H9 (cell line): ENCODE data around the gene NKX2-3. TPM values are rescaled to one million over a fixed set of nuclear protein-coding genes. Genes with fewer than 3 reads are reported as not detected.

Experiments
- DNase-seq: peaks from one replicate; pipeline ENCODE4 v3.0.0-alpha.2; 2017
- H2AFZ ChIP-seq: one replicate; pipeline ENCODE4 v1.6.1; 2013; ENCODE audit warnings: mild to moderate bottlenecking, low read length, control low read depth, moderate library complexity
- H2AK5ac ChIP-seq: 2 replicates; pipeline ENCODE4 v1.6.1; 2013; ENCODE audit warnings: low read length, control low read depth, mixed read lengths; ENCODE audit not compliant: insufficient read length
- H2BK120ac ChIP-seq: one replicate; pipeline ENCODE4 v1.6.1; 2013; ENCODE audit warnings: low read depth, mild to moderate bottlenecking, low read length, control low read depth, inconsistent platforms; ENCODE audit not compliant: poor library complexity, severe bottlenecking
- H2BK12ac ChIP-seq: 2 replicates; pipeline ENCODE4 v1.6.1; 2013; ENCODE audit warnings: low read length, control low read depth, mixed read lengths, low read depth; ENCODE audit not compliant: insufficient read length
- H2BK15ac ChIP-seq: 2 replicates; pipeline ENCODE4 v1.6.1; 2013; ENCODE audit warnings: low read depth, low read length, control low read depth
- H2BK20ac ChIP-seq: one replicate; pipeline ENCODE4 v1.6.1; 2013; ENCODE audit warnings: low read depth, mild to moderate bottlenecking, low read length, control low read depth, inconsistent platforms; ENCODE audit not compliant: poor library complexity, severe bottlenecking
- H2BK5ac ChIP-seq: 2 replicates; pipeline ENCODE4 v1.6.1; 2013; ENCODE audit warnings: low read length, control low read depth, mixed read lengths; ENCODE audit not compliant: insufficient read length
- H3K14ac ChIP-seq: 2 replicates; pipeline ENCODE4 v1.6.1; 2013; ENCODE audit warnings: low read length, control low read depth; ENCODE audit not compliant: insufficient read depth
- H3K18ac ChIP-seq: 2 replicates; pipeline ENCODE4 v1.6.1; 2013; ENCODE audit warnings: low read depth, mild to moderate bottlenecking, mixed read lengths, low read length, control low read depth; ENCODE audit not compliant: insufficient read length
- H3K23ac ChIP-seq: 2 replicates; pipeline ENCODE4 v1.6.1; 2013; ENCODE audit warnings: low read length, control low read depth, mixed read lengths, low read depth; ENCODE audit not compliant: insufficient read length
- H3K23me2 ChIP-seq: 2 replicates; pipeline ENCODE4 v1.6.1; 2013; ENCODE audit warnings: low read depth, mild to moderate bottlenecking, mixed read lengths, low read length, control low read depth; ENCODE audit not compliant: insufficient read length, poor library complexity, severe bottlenecking
- H3K27ac ChIP-seq: 2 replicates; pipeline ENCODE4 v1.5.1; 2013; ENCODE audit warnings: low read length, control low read depth, mixed read lengths, low read depth; ENCODE audit not compliant: insufficient read length
- H3K27me3 ChIP-seq: 2 replicates; pipeline ENCODE4 v1.6.1; 2013; ENCODE audit warnings: low read length, control low read depth, inconsistent platforms; ENCODE audit not compliant: insufficient read depth
- H3K4ac ChIP-seq: 2 replicates; pipeline ENCODE4 v1.6.1; 2013; ENCODE audit warnings: low read depth, mild to moderate bottlenecking, control low read depth, inconsistent platforms, low read length, moderate library complexity
- H3K4me1 ChIP-seq: 2 replicates; pipeline ENCODE4 v1.6.1; 2013; ENCODE audit warnings: low read length, control low read depth, inconsistent platforms; ENCODE audit not compliant: insufficient read depth
- H3K4me2 ChIP-seq: 2 replicates; pipeline ENCODE4 v1.6.1; 2013; ENCODE audit warnings: low read length, control low read depth, mixed read lengths; ENCODE audit not compliant: insufficient read length, insufficient read depth
- H3K56ac ChIP-seq: 2 replicates; pipeline ENCODE4 v1.6.1; 2013; ENCODE audit warnings: low read depth, mild to moderate bottlenecking, mixed read lengths, low read length, control low read depth; ENCODE audit not compliant: insufficient read length
- H3K79me1 ChIP-seq: 2 replicates; pipeline ENCODE4 v1.6.1; 2013; ENCODE audit warnings: low read depth, mild to moderate bottlenecking, moderate library complexity, low read length, control low read depth, inconsistent platforms; ENCODE audit not compliant: insufficient read depth, poor library complexity, severe bottlenecking
- H3K79me2 ChIP-seq: 2 replicates; pipeline ENCODE4 v1.6.1; 2013; ENCODE audit warnings: low read length, control low read depth, inconsistent platforms; ENCODE audit not compliant: insufficient read depth
- H3K9ac ChIP-seq: 2 replicates; pipeline ENCODE4 v1.6.1; 2013; ENCODE audit warnings: low read length, control low read depth, mixed read lengths; ENCODE audit not compliant: insufficient read length; ENCODE audit errors: extremely low read depth
- H3K9me3 ChIP-seq: one replicate; pipeline ENCODE4 v1.6.1; 2013; ENCODE audit warnings: low read depth, low read length, inconsistent platforms; ENCODE audit not compliant: control insufficient read depth
- H3T11ph ChIP-seq: one replicate; pipeline ENCODE4 v1.6.1; 2013; ENCODE audit warnings: mild to moderate bottlenecking, low read length, control low read depth, inconsistent platforms
- H4K20me1 ChIP-seq: one replicate; pipeline ENCODE4 v1.6.1; 2013; ENCODE audit not compliant: control insufficient read depth, insufficient read length, insufficient read depth
- H4K5ac ChIP-seq: 2 replicates; pipeline ENCODE4 v1.6.1; 2013; ENCODE audit warnings: low read depth, mild to moderate bottlenecking, mixed read lengths, low read length, control low read depth; ENCODE audit not compliant: insufficient read length
- H4K8ac ChIP-seq: replicated peaks from 2 replicates; pipeline ENCODE4 v1.6.1; 2013; ENCODE audit warnings: low read length, control low read depth, mixed read lengths, low read depth; ENCODE audit not compliant: insufficient read length
- H4K91ac ChIP-seq: 2 replicates; pipeline ENCODE4 v1.6.1; 2013; ENCODE audit warnings: low read depth, mild to moderate bottlenecking, moderate library complexity, mixed read lengths, low read length, control low read depth; ENCODE audit not compliant: insufficient read length
- H3K27ac Mint-ChIP-seq, 3 experiments: 2 replicates in 2 of 3; 3 replicates in 1 of 3; pipeline ENCODE4 v1.8.0; 2020 to 2021; ENCODE audit warnings: mixed read lengths in 3 of 3, mild to moderate bottlenecking in 1 of 3, moderate library complexity in 1 of 3
- H3K27me3 Mint-ChIP-seq: 2 replicates; pipeline ENCODE4 v1.8.0; 2021; ENCODE audit warnings: low read depth, mild to moderate bottlenecking, moderate library complexity, mixed read lengths
- H3K36me3 Mint-ChIP-seq, 3 experiments: 2 replicates in 2 of 3; 3 replicates in 1 of 3; pipeline ENCODE4 v1.8.0; 2020 to 2021; ENCODE audit warnings: low read depth in 3 of 3, mixed read lengths in 3 of 3; ENCODE audit not compliant: insufficient read depth in 1 of 3
- H3K4me1 Mint-ChIP-seq, 2 experiments: 2 replicates each; pipeline ENCODE4 v1.8.0; 2020; ENCODE audit warnings: mixed read lengths in 2 of 2
- H3K4me3 Mint-ChIP-seq, 2 experiments: 2 replicates in 1 of 2; 3 replicates in 1 of 2; pipeline ENCODE4 v1.8.0; 2020 to 2021; ENCODE audit warnings: mild to moderate bottlenecking in 2 of 2, mixed read lengths in 2 of 2, moderate library complexity in 1 of 2
- H3K9me3 Mint-ChIP-seq, 2 experiments: 2 replicates in 1 of 2; 3 replicates in 1 of 2; pipeline ENCODE4 v1.8.0; 2020; ENCODE audit warnings: mild to moderate bottlenecking in 2 of 2, mixed read lengths in 2 of 2, moderate library complexity in 1 of 2
- CTCF ChIP-seq: fragments of 200-600 bp; sonication (generic); conservative IDR thresholded peaks from 3 replicates; pipeline ENCODE4 v1.8.0; 2021; ENCODE audit warnings: antibody characterized with exemption, mild to moderate bottlenecking
- whole genome bisulfite sequencing: extraction: QIAGEN DNeasy Blood & Tissue Kit; methylation state at CpG from one replicate; pipeline ENCODE4 v1.1.7; 2013; ENCODE audit warnings: missing lambda C conversion rate, low lambda C conversion rate, mixed read lengths; ENCODE audit not compliant: insufficient read length; ENCODE audit errors: extremely low coverage; 5-methylcytosine and 5-hydroxymethylcytosine counted together
- total RNA-seq: library from RNA; stranded (reverse); gene quantifications from 2 replicates; pipeline ENCODE4 v1.2.1, GENCODE V29; 2021

Gene NKX2-3
- total RNA-seq, 1 experiment from 2014 or later = not detected

- H3K4me1 ChIP-seq = no peaks in the 10 kb centered on the region; the same call in 1 of the 2 replicates
- no peaks in the 10 kb centered on the region for H3K79me1 ChIP-seq
- peaks cover 98% of the 10 kb centered on the region for H3K27me3 Mint-ChIP-seq
- no CpG with 5 or more reads among the region's 1 CpG for WGBS
- peaks cover 11% of the 10 kb centered on the region for H3K23me2 ChIP-seq
- H3K27ac ChIP-seq = no peak overlapping the region
- H2BK20ac ChIP-seq = no peak overlapping the region
- no peak overlapping the region for H2BK5ac ChIP-seq
- H2AFZ ChIP-seq = no peak overlapping the region
- no peak overlapping the region for H4K8ac ChIP-seq
- H4K20me1 ChIP-seq = no peaks in the 10 kb centered on the region
- no peaks in the 10 kb centered on the region for H3K36me3 Mint-ChIP-seq
- no peak overlapping the region for H3K4me2 ChIP-seq
- no peak overlapping the region for H2BK15ac ChIP-seq
- H4K5ac ChIP-seq = no peak overlapping the region
- H3K79me2 ChIP-seq = no peaks in the 10 kb centered on the region
- H3K4me1 Mint-ChIP-seq = peaks cover 22 to 52% of the 10 kb centered on the region in 2 experiments
- no peak overlapping the region for H3K9ac ChIP-seq
- no peaks in the 10 kb centered on the region; a peak in 2 of 5 replicates for H3K9me3 Mint-ChIP-seq
- no peak overlapping the region for H2AK5ac ChIP-seq
- H3K23ac ChIP-seq = no peak overlapping the region
- no peak overlapping the region for H4K91ac ChIP-seq
- no peak for DNase-seq
- H3K27ac Mint-ChIP-seq = no peak overlapping the region
- peaks cover 87% of the 10 kb centered on the region for H3K27me3 ChIP-seq
- H3K18ac ChIP-seq = no peak overlapping the region
- H3K14ac ChIP-seq = no peak overlapping the region
- H3K56ac ChIP-seq = no peak overlapping the region
- H3T11ph ChIP-seq = no peak overlapping the region
- H2BK120ac ChIP-seq = no peak overlapping the region
- no peak overlapping the region for H3K4ac ChIP-seq
- no peak overlapping the region for H3K4me3 Mint-ChIP-seq
- no peak for TF ChIP-seq CTCF
- no peaks in the 10 kb centered on the region for H3K9me3 ChIP-seq
- no peak overlapping the region for H2BK12ac ChIP-seq
Measured at GRCh38 chr10:99539820-99540219, 7.1 kb downstream of the NKX2-3 start.
